ENCODE results near the gene ABCA7. TPM values are rescaled to one million over a fixed set of nuclear protein-coding genes. Genes with fewer than 3 reads are reported as not detected.

ABCA7 gene
- total and polyA plus RNA-seq, 2 donors = 23.4 to 315 TPM

DNA sequence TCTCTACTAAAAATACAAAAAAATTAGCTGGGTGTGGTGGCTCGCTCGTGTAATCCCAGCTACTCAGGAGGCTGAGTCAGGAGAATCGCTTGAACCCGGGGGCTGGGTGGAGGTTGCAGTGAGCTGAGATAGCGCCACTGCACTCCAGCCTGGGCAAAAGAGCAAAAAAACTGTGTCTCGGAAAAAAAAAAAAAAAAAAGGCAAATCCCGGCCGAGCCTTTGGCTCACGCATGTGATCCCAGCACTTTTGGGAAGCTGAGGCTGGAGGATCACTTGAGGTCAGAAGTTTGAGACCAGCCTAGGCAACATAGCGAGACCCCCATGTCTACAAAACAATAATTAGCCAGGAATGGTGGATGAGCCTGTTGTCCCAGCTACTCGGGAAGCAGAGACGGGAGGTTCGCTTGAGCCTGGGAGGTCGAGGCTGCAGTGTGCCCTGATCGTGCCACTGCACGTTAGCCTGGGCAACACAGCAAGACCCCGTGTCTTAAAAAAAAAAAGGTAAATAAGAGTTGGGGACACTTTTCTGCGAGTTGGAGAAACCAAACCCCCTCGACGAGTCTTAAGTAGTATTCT lies 63.3 kb downstream of the ABCA7 start:
- Histone ChIP-seq H3K27me3 (ENCODE audit: control insufficient read depth in 2 of 2, insufficient read depth in 1 of 2, low read length in 1 of 2) (peaks cover 0 to 4% of the 10 kb centered on the region in 2 donors), H3K4me1 (ENCODE audit: control insufficient read depth in 2 of 2, insufficient read depth in 2 of 2, low read length in 2 of 2) (peaks cover 19 to 42% of the 10 kb centered on the region in 2 donors), H3K9me3 (ENCODE audit: control insufficient read depth in 2 of 2, insufficient read depth in 1 of 2, low read length in 1 of 2) (no peaks in the 10 kb centered on the region), H3K27ac (ENCODE audit: low read depth in 1 of 2, low read length in 1 of 2) (peak overlapping the region; percentile 56 to 85), H3K36me3 (ENCODE audit: control insufficient read depth in 2 of 2, insufficient read depth in 2 of 2, low read length in 1 of 2) (peaks cover 18 to 23% of the 10 kb centered on the region in 2 donors), H3K4me3 (ENCODE audit: low read length in 2 of 2) (peak overlapping the region; percentile 27 to 33)
- 67% methylated on average over 20 of the region's 20 CpGs for WGBS
- DNase-seq (ENCODE audit: low read depth in 6 of 9, low spot score in 9 of 9) = no peak

DNA sequence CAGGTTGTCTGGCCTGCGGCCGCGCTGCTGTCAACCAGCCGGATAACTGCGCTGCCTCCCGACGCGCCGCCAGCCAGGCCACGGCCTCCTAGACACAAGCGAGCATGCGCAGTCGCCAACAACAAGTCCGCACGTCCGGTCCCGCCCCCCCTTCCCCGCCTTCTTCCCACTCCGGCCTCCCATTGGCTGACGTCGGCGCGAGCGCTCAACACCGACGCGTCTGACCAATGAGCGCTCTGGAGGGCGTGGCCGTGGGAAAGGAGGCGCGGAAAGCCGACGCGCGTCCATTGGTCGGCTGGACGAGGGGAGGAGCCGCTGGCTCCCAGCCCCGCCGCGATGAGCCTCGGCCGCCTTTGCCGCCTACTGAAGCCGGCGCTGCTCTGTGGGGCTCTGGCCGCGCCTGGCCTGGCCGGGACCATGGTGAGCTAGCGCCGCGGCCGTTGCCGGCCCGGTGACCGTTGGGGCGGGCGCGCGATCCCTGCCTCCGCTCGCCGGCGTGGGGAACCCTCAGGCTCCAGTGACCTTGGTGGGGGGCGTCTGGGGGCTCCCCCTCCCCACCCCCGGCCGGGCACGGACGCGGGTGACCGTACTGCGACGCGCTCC lies 63.9 kb downstream of the ABCA7 start, which contains the start of gene GPX4:
Gene GPX4, plus strand, starts transcription at position 287 of the 603 bp plus-strand sequence. Its CDS starts 50 bp downstream, at position 337.
- peaks cover 21 to 28% of the 10 kb centered on the region in 2 donors for H3K36me3 ChIP-seq (ENCODE audit: control insufficient read depth in 2 of 2, insufficient read depth in 2 of 2, low read length in 1 of 2)
- H3K27ac ChIP-seq (ENCODE audit: low read depth in 1 of 2, low read length in 1 of 2) = peak within 1 kb of the TSS; percentile 93 to 95
- H3K9me3 ChIP-seq (ENCODE audit: control insufficient read depth in 2 of 2, insufficient read depth in 1 of 2, low read length in 1 of 2) = no peaks in the 10 kb centered on the region
- peaks cover 0 to 4% of the 10 kb centered on the region in 2 donors for H3K27me3 ChIP-seq (ENCODE audit: control insufficient read depth in 2 of 2, insufficient read depth in 1 of 2, low read length in 1 of 2)
- peaks cover 19 to 42% of the 10 kb centered on the region in 2 donors for H3K4me1 ChIP-seq (ENCODE audit: control insufficient read depth in 2 of 2, insufficient read depth in 2 of 2, low read length in 2 of 2)
- peak within 1 kb of the TSS; percentile 47 to 87 for H3K4me3 ChIP-seq (ENCODE audit: low read length in 2 of 2)
- peak; percentile 96 to 100 (median 100) for DNase-seq (ENCODE audit: low read depth in 6 of 9, low spot score in 9 of 9)
- under 1% methylated on average over 75 of the region's 75 CpGs for WGBS

DNA sequence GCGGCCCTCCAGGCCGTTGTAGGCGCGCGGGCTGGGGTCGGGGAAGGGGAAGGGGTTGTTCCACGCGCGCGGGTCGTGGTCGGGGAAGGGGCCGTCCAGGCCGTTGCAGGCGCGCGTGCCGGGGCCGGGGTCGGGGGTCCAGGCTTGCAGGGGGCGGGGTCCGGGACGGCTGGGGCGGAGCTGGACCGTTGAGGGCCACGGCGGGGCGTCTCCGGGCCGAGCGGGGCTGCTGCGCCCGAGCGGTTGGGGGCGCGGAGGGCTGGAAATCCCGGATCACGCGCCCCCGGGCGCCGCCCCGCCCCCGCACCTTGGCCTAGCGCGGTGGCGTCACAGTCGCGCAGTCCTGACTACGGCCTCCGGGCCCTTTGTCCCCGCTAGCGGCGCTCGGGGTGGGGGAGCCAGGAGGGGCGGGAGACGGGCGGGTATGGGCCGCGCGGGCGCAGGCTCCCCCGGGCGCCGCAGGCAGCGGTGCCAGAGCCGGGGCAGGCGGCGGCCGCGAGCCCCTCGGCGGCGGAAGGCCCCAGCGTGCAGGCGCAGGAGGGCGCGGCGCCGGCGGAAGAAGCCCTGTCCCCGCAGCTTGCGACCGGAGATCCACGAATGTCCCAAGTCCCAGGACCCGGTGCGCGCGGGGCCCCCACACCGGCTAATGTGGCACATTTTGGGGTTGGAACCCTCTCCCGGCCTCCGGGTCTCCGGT lies 64.6 kb downstream of the ABCA7 start:
- DNase-seq (ENCODE audit: low read depth in 6 of 9, low spot score in 9 of 9) = peak in 3 of 9 donors; percentile 43 to 66 (median 64)
- WGBS = under 1% methylated on average over 91 of the region's 93 CpGs
- Histone ChIP-seq H3K27ac (ENCODE audit: low read depth in 1 of 2, low read length in 1 of 2) (peak overlapping the region; percentile 19 to 95), H3K27me3 (ENCODE audit: control insufficient read depth in 2 of 2, insufficient read depth in 1 of 2, low read length in 1 of 2) (peaks cover 0 to 4% of the 10 kb centered on the region in 2 donors), H3K4me3 (ENCODE audit: low read length in 2 of 2) (peak overlapping the region; percentile 47 to 87), H3K4me1 (ENCODE audit: control insufficient read depth in 2 of 2, insufficient read depth in 2 of 2, low read length in 2 of 2) (peaks cover 19 to 42% of the 10 kb centered on the region in 2 donors), H3K36me3 (ENCODE audit: control insufficient read depth in 2 of 2, insufficient read depth in 2 of 2, low read length in 1 of 2) (peaks cover 26 to 34% of the 10 kb centered on the region in 2 donors), H3K9me3 (ENCODE audit: control insufficient read depth in 2 of 2, insufficient read depth in 1 of 2, low read length in 1 of 2) (no peaks in the 10 kb centered on the region)

DNA sequence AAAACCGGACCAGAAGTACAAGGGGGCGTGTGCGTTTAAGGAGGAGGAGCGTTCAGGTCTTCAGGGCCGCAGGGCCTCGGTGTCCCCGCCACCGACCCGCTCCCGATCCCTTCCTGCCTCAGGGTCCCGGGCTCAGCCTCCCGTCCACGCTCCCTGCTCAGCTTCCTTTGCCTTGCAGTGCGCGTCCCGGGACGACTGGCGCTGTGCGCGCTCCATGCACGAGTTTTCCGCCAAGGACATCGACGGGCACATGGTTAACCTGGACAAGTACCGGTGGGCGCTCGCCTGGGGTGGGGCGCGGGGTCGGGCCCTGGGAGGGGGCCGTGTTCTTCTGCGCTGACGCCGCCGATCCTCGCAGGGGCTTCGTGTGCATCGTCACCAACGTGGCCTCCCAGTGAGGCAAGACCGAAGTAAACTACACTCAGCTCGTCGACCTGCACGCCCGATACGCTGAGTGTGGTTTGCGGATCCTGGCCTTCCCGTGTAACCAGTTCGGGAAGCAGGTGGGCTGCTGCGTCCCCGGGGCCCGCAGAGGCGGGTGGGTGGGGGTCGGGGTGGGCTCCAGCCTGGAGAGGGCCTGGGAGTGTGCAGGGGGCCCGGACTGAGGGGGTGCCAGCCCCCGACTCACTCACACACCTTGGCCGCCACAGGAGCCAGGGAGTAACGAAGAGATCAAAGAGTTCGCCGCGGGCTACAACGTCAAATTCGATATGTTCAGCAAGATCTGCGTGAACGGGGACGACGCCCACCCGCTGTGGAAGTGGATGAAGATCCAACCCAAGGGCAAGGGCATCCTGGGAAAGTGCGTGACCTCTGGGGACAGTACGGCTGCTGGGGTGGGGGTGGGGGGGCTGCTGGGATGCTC lies 65.3 kb downstream of the ABCA7 start:
- H3K27me3 ChIP-seq (ENCODE audit: control insufficient read depth in 2 of 2, insufficient read depth in 1 of 2, low read length in 1 of 2) = peaks cover 0 to 4% of the 10 kb centered on the region in 2 donors
- peaks cover 19 to 41% of the 10 kb centered on the region in 2 donors for H3K4me1 ChIP-seq (ENCODE audit: control insufficient read depth in 2 of 2, insufficient read depth in 2 of 2, low read length in 2 of 2)
- H3K27ac ChIP-seq (ENCODE audit: low read depth in 1 of 2, low read length in 1 of 2) = peak overlapping the region; percentile 19 to 77
- peaks cover 28 to 42% of the 10 kb centered on the region in 2 donors for H3K36me3 ChIP-seq (ENCODE audit: control insufficient read depth in 2 of 2, insufficient read depth in 2 of 2, low read length in 1 of 2)
- peak overlapping the region; percentile 47 to 87 for H3K4me3 ChIP-seq (ENCODE audit: low read length in 2 of 2)
- WGBS = 52% methylated on average over 69 of the region's 69 CpGs
- H3K9me3 ChIP-seq (ENCODE audit: control insufficient read depth in 2 of 2, insufficient read depth in 1 of 2, low read length in 1 of 2) = no peaks in the 10 kb centered on the region
- DNase-seq (ENCODE audit: low read depth in 6 of 9, low spot score in 9 of 9) = no peak

DNA sequence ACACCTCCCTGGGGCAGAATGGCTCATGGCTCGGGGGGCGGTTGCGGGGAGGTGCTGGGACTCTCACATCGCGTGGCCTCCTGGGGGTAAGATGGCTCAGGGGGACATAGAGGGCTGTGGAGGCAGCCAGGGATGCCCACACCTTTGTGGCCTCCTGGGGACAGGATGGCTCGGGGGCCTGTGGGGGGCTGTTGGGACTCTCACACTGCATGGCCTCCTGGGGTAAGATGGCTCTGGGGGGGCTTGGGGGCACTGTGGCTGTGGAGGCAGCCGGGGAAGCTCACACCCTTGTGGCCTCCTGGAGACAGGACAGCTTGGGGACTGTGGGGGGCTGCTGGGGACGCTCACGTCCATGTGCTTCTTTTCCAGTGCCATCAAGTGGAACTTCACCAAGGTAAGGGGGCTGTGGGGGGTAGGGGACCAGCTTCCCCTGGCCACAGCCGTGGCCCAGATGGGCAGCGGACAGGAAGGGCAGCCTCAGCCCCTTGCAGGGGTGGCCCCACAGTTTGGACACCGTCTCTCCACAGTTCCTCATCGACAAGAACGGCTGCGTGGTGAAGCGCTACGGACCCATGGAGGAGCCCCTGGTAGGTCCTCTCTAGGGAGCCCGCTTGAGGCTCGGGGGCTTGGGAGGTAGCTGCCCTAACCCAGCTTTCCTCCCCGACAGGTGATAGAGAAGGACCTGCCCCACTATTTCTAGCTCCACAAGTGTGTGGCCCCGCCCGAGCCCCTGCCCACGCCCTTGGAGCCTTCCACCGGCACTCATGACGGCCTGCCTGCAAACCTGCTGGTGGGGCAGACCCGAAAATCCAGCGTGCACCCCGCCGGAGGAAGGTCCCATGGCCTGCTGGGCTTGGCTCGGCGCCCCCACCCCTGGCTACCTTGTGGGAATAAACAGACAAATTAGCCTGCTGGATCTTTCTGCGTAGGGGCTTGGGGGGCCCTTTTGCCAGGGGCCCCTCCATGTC lies 66.2 kb downstream of the ABCA7 start:
- Histone ChIP-seq H3K4me1 (ENCODE audit: control insufficient read depth in 2 of 2, insufficient read depth in 2 of 2, low read length in 2 of 2) (peaks cover 18 to 34% of the 10 kb centered on the region in 2 donors), H3K27ac (ENCODE audit: low read depth in 1 of 2, low read length in 1 of 2) (no peak overlapping the region), H3K4me3 (ENCODE audit: low read length in 2 of 2) (no peak overlapping the region), H3K9me3 (ENCODE audit: control insufficient read depth in 2 of 2, insufficient read depth in 1 of 2, low read length in 1 of 2) (no peaks in the 10 kb centered on the region), H3K36me3 (ENCODE audit: control insufficient read depth in 2 of 2, insufficient read depth in 2 of 2, low read length in 1 of 2) (peaks cover 34 to 51% of the 10 kb centered on the region in 2 donors), H3K27me3 (ENCODE audit: control insufficient read depth in 2 of 2, insufficient read depth in 1 of 2, low read length in 1 of 2) (peaks cover 0 to 4% of the 10 kb centered on the region in 2 donors)
- DNase-seq (ENCODE audit: low read depth in 6 of 9, low spot score in 9 of 9) = no peak
- 96% methylated on average over 32 of the region's 32 CpGs for WGBS

DNA sequence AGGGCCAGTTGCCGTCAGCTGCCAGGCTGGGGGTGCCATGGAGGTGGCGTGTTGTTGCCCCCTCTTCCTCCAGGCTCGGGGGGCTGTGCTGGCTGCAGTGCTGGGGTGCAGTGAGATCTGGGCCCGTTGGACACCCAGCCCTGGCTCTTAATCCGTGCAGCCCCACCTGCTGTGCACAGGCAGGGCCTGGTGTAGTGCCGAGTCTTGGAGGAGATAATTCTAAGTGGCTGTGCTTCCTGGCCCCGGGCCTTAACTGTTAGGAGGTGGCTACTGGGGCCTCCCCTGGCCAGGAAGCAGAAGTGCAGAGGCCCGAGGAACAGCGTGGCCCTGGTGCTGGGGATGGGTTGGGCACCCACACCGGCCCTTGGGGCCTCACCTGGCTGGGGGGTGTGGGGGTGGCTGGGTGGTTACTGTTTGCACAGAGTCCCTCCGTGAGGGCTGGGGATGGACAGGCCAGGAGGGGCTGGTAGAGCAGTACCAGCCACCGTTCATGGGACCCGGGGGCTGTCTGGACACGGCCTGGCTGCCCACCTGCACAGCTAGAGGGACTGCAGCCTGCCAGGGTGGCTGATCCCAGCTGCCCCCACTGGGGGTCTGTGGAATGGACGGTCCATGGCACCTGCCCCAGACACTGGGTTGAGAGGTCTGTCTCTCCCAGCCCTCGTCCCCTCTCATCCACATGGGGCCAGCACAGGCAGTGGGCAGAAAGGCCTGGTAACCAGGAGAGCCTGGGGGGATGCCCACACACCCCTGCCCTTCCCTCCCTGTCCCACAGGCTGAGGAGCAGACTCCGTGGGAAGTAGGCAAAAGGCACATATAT lies 67.1 kb downstream of the ABCA7 start:
- no peaks in the 10 kb centered on the region for H3K9me3 ChIP-seq (ENCODE audit: control insufficient read depth in 2 of 2, insufficient read depth in 1 of 2, low read length in 1 of 2)
- WGBS = 92% methylated on average over 17 of the region's 17 CpGs
- H3K27ac ChIP-seq (ENCODE audit: low read depth in 1 of 2, low read length in 1 of 2) = no peak overlapping the region
- no peak for DNase-seq (ENCODE audit: low read depth in 6 of 9, low spot score in 9 of 9)
- peaks cover 38 to 57% of the 10 kb centered on the region in 2 donors for H3K36me3 ChIP-seq (ENCODE audit: control insufficient read depth in 2 of 2, insufficient read depth in 2 of 2, low read length in 1 of 2)
- peaks cover 0 to 4% of the 10 kb centered on the region in 2 donors for H3K27me3 ChIP-seq (ENCODE audit: control insufficient read depth in 2 of 2, insufficient read depth in 1 of 2, low read length in 1 of 2)
- peaks cover 9 to 25% of the 10 kb centered on the region in 2 donors for H3K4me1 ChIP-seq (ENCODE audit: control insufficient read depth in 2 of 2, insufficient read depth in 2 of 2, low read length in 2 of 2)
- H3K4me3 ChIP-seq (ENCODE audit: low read length in 2 of 2) = no peak overlapping the region

DNA sequence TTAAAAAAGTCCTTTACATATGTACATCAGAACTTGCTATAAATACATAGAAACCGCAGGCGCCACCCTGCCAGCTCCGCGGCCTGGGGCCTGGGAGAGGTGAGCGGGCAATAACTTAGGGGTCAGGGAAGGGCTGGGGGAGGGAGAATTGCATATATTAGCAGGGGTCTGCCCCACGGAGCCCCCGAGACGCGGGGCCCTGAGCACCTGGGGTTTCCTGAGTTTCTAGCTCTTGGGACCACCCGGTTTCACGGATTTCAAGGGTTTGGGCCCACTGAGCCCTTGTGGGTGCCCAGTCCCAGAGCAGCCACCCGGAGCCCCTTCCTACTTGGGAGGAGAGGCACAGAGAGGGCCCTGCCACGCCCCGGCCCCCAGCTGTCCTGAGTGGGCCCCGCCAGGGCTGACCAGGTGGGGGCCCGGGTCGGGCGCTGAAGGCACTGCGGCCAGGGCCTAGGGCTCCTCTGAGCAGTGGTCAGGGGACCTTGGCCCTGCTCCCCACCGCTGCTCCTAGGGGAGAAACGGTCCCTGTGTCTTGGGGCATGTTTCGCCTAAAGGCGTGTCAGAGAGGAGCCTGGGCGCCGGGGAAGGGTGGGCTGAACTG lies 67.9 kb downstream of the ABCA7 start:
- 97% methylated on average over 25 of the region's 25 CpGs for WGBS
- Histone ChIP-seq H3K27ac (ENCODE audit: low read depth in 1 of 2, low read length in 1 of 2) (no peak overlapping the region), H3K4me3 (ENCODE audit: low read length in 2 of 2) (no peak overlapping the region), H3K4me1 (ENCODE audit: control insufficient read depth in 2 of 2, insufficient read depth in 2 of 2, low read length in 2 of 2) (peaks cover 9 to 18% of the 10 kb centered on the region in 2 donors), H3K27me3 (ENCODE audit: control insufficient read depth in 2 of 2, insufficient read depth in 1 of 2, low read length in 1 of 2) (peaks cover 0 to 4% of the 10 kb centered on the region in 2 donors), H3K9me3 (ENCODE audit: control insufficient read depth in 2 of 2, insufficient read depth in 1 of 2, low read length in 1 of 2) (no peaks in the 10 kb centered on the region), H3K36me3 (ENCODE audit: control insufficient read depth in 2 of 2, insufficient read depth in 2 of 2, low read length in 1 of 2) (peaks cover 44 to 64% of the 10 kb centered on the region in 2 donors)
- no peak for DNase-seq (ENCODE audit: low read depth in 6 of 9, low spot score in 9 of 9)
